Gastrocnemius medialis (tissue), 4 donors: ENCODE data around the gene DDX10. TPM values are rescaled to one million over a fixed set of nuclear protein-coding genes. Genes with fewer than 3 reads are reported as not detected.
A peak's percentile ranks its signal among the peaks of the same experiment; 100 is the strongest.
"Not testable (repeated sequence)": the region's sequence is repeated elsewhere in the genome, so short reads cannot be mapped to it uniquely, and the experiment has no call there.

Experiments used
- ATAC-seq, 2 donors: fragments of 150-250 bp; one replicate each; pipeline ENCODE4 v1.9.1; 2016
- DNase-seq, 2 donors: peaks; one replicate each; pipeline ENCODE4 v3.0.0-alpha.2; 2019
- H3K27ac ChIP-seq, 4 donors: fragments of 200-600 bp; sonication (generic); 1 replicate in 1 of 4; 2 replicates in 3 of 4; pipeline ENCODE4 v1.5.1; 2016 to 2018; ENCODE audit warnings: mild to moderate bottlenecking in 2 of 4, moderate library complexity in 1 of 4
- H3K27me3 ChIP-seq, 3 donors: fragments of 200-600 bp; sonication (generic) in 2 of 3; 1 replicate in 1 of 3; 2 replicates in 2 of 3; pipeline versions ENCODE4 v1.5.1 to v1.6.0; 2016 to 2019; ENCODE audit warnings: mild to moderate bottlenecking in 1 of 3, moderate library complexity in 1 of 3
- H3K36me3 ChIP-seq, 2 donors: fragments of 200-600 bp; sonication (generic) in 1 of 2; one replicate each; pipeline ENCODE4 v1.5.1; 2017 to 2018
- H3K4me1 ChIP-seq, 2 donors: fragments of 200-600 bp; sonication (generic) in 1 of 2; one replicate each; pipeline ENCODE4 v1.5.1; 2016 to 2017; ENCODE audit warnings: mild to moderate bottlenecking in 2 of 2
- H3K4me3 ChIP-seq, 4 donors: fragments of 200-600 bp; sonication (generic) in 3 of 4; 1 replicate in 1 of 4; 2 replicates in 3 of 4; pipeline ENCODE4 v1.5.1; 2016 to 2019; ENCODE audit warnings: mild to moderate bottlenecking in 2 of 4
- H3K9me3 ChIP-seq, 3 donors: fragments of 200-600 bp; sonication (generic) in 2 of 3; 1 replicate in 1 of 3; 2 replicates in 2 of 3; pipeline ENCODE4 v1.5.1; 2016 to 2019
- POLR2A ChIP-seq, 2 donors: fragments of 450-650 bp; IDR thresholded peaks; one replicate each; pipeline ENCODE4 v1.6.1; 2017; ENCODE audit warnings: antibody characterized with exemption in 2 of 2, mild to moderate bottlenecking in 2 of 2, moderate library complexity in 2 of 2
- in situ Hi-C, 4 donors: fragments of 200-750 bp; cut with MboI; loops; one replicate each; pipeline versions ENCODE4 v1.15.0 to v1.8.0; 2017; ENCODE audit warnings: low sequenced_read_pairs in 4 of 4
- intact Hi-C: fragments of 100-400 bp; cut with DNase I; formaldehyde crosslinking; loops from one replicate; pipeline ENCODE4 v1.15.1; 2023; ENCODE audit warnings: low total_unique reads
- total RNA-seq, 4 donors: library from RNA; depleted of rRNA; stranded (reverse); fragments of >200 nt; gene quantifications; one replicate each; pipeline versions ENCODE4 v1.1.0 to v1.2.3, GENCODE V29; 2016
- TF ChIP-seq, protein P1 (sequence below), 5 experiments: fragments of 450-650 bp in 3 of 5; fragments of 200-600 bp in 2 of 5; sonication (generic) in 2 of 5; IDR thresholded peaks in 4 of 5; conservative IDR thresholded peaks in 1 of 5; 1 replicate in 4 of 5; 2 replicates in 1 of 5; pipeline ENCODE4 v1.5.1; 2016 to 2019; ENCODE audit warnings: antibody characterized with exemption in 5 of 5, mild to moderate bottlenecking in 3 of 5, moderate library complexity in 3 of 5

DDX10 gene
- total RNA-seq, 4 donors from 2014 or later, result 5.0 to 15.0 (median 10.5) TPM

DNA sequence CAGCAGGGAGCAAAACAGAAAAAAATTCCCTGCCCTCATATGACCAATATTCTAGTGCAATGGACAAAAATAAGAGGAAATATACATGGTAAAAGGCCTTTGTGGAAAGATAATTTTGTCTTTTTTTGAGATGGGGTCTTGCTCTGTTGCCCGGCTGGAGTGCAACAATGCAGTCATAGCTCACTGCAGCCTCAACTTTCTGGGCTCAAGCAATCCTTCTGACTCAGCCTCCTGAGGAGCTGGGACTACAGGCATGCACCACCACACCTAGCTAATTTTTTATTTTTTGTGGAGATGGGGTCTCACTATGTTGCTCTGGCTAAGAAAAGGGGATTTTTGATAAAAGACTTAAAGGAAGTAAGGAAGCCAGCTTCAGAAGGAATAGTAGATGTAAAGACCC, 25.7 kb upstream of the DDX10 start:
- no peaks in the 10 kb centered on the region for H3K9me3 ChIP-seq
- H3K4me1 ChIP-seq, result no peaks in the 10 kb centered on the region
- TF ChIP-seq POLR2A (IDR thresholded peaks at IDR 0.05), result no peak
- TF ChIP-seq, protein P1, sequence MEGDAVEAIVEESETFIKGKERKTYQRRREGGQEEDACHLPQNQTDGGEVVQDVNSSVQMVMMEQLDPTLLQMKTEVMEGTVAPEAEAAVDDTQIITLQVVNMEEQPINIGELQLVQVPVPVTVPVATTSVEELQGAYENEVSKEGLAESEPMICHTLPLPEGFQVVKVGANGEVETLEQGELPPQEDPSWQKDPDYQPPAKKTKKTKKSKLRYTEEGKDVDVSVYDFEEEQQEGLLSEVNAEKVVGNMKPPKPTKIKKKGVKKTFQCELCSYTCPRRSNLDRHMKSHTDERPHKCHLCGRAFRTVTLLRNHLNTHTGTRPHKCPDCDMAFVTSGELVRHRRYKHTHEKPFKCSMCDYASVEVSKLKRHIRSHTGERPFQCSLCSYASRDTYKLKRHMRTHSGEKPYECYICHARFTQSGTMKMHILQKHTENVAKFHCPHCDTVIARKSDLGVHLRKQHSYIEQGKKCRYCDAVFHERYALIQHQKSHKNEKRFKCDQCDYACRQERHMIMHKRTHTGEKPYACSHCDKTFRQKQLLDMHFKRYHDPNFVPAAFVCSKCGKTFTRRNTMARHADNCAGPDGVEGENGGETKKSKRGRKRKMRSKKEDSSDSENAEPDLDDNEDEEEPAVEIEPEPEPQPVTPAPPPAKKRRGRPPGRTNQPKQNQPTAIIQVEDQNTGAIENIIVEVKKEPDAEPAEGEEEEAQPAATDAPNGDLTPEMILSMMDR (IDR thresholded peaks at IDR 0.05 in 4 of 5, conservative IDR thresholded peaks at IDR 0.05 in 1 of 5), result no peak
- DNase-seq (no peak), ATAC-seq (no peak)
- H3K27me3 ChIP-seq, result no peaks in the 10 kb centered on the region
- intact Hi-C loops, result no loop called here
- H3K36me3 ChIP-seq, result no peaks in the 10 kb centered on the region
- no peak overlapping the region for H3K4me3 ChIP-seq
- H3K27ac ChIP-seq, result no peak overlapping the region
- in situ Hi-C loops, result no loop called here

DNA sequence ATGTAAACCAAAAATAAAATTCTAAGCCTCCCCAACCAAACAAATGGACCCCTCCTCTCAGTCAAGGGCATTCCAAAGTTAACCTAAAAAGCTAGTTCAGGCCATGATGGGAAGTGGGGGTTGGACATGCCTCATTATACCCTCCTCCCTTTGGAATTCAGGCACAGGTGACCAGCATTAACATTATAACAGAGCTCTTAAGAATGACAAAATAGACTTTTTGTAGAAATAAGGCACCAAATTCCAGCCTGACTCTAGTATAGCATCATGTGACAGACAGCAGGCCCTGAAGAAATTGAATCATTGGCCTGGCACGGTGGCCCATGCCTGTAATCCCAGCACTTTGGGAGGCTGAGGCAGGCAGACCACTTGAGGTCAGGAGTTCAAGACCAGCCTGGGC, 23.1 kb upstream of the DDX10 start:
- DNase-seq, H3K27ac ChIP-seq, ATAC-seq, H3K27me3 ChIP-seq, H3K4me1 ChIP-seq, H3K9me3 ChIP-seq, H3K36me3 ChIP-seq, H3K4me3 ChIP-seq, in situ Hi-C loops, intact Hi-C loops: not testable (repeated sequence)

DNA sequence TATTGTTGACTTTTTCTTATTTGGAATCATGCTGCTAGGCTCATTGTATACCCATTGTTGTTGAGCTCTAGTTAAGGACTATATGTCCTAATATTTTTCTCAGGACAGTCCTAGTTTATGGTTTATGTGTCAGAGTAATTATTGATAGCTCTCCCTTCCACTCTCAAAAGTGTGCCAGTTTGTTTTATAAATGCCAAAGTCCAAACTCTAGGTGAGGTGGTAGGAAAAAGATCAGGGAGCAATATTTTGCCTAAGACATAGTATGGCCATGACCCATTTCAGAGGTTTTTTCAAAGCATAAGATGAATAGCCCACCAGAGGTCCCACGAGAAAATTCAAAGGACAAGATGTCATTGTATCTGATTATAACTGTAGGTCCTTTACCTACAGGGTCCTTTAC, 20.9 kb upstream of the DDX10 start:
- no peak for ATAC-seq
- H3K4me1 ChIP-seq, result peaks cover 0 to 6% of the 10 kb centered on the region in 2 donors
- H3K27me3 ChIP-seq, result no peaks in the 10 kb centered on the region
- H3K4me3 ChIP-seq, result no peak overlapping the region
- in situ Hi-C loops, result no loop called here
- H3K9me3 ChIP-seq, result no peaks in the 10 kb centered on the region
- no peak for DNase-seq
- no peaks in the 10 kb centered on the region for H3K36me3 ChIP-seq
- H3K27ac ChIP-seq, result no peak overlapping the region
- no peak for TF ChIP-seq POLR2A (IDR thresholded peaks at IDR 0.05)
- TF ChIP-seq, protein P1 (IDR thresholded peaks at IDR 0.05 in 4 of 5, conservative IDR thresholded peaks at IDR 0.05 in 1 of 5), result no peak
- intact Hi-C loops, result no loop called here

DNA sequence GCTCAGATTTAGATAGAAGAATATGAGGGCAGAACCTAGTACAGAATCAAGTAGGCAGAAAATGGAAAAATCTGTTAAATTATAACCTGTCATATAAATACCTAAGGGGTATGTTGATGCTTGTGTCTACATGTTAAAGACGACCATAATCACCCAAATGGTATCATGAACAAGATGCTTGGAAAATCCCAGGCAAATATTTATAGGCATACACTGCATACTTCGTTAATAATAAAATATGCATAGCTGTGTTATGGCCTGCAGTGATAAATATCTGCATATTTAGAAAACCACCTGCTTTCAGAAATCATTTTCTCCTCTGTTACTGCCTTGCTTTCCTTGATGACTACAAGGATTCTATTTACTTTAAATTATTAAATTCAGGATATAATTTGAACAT, 18.9 kb upstream of the DDX10 start:
- DNase-seq (no peak), ATAC-seq (no peak)
- H3K27me3 ChIP-seq, result no peaks in the 10 kb centered on the region
- no peak overlapping the region for H3K4me3 ChIP-seq
- H3K4me1 ChIP-seq, result peaks cover 0 to 6% of the 10 kb centered on the region in 2 donors
- TF ChIP-seq, protein P1 (IDR thresholded peaks at IDR 0.05 in 4 of 5, conservative IDR thresholded peaks at IDR 0.05 in 1 of 5), result no peak
- TF ChIP-seq POLR2A (IDR thresholded peaks at IDR 0.05), result no peak
- no peaks in the 10 kb centered on the region for H3K36me3 ChIP-seq
- intact Hi-C loops, result loop anchor here (5.0 kb wide), 1 partner anchor 149 kb away; the partner anchor contains the start of gene POGLUT3
- in situ Hi-C loops, result no loop called here
- H3K9me3 ChIP-seq, result no peaks in the 10 kb centered on the region
- H3K27ac ChIP-seq, result no peak overlapping the region

DNA sequence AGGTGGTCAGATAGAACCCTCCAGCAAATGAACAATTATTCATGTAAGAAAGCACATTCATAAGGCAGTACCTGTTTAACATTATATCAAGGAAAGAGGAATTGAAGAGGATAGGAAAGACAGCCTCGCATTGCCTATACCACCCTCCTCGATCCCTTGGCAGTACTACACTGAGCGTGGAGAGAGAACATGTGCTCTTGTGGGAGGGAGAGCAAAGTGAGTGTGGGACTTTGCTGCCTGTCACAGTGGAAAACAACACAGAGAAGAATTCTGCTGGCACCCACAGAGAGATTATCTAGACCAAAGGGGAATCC, 17.5 kb upstream of the DDX10 start:
- intact Hi-C loops (loop anchor here (5.0 kb wide), 1 partner anchor 150 kb away; the partner anchor contains the start of gene POGLUT3), in situ Hi-C loops (no loop called here)
- TF ChIP-seq, protein P1 (IDR thresholded peaks at IDR 0.05 in 4 of 5, conservative IDR thresholded peaks at IDR 0.05 in 1 of 5), result no peak
- no peak for TF ChIP-seq POLR2A (IDR thresholded peaks at IDR 0.05)
- no peaks in the 10 kb centered on the region for H3K9me3 ChIP-seq
- DNase-seq, result no peak
- no peaks in the 10 kb centered on the region for H3K36me3 ChIP-seq
- no peak for ATAC-seq
- H3K4me1 ChIP-seq, result peaks cover 0 to 6% of the 10 kb centered on the region in 2 donors
- peak overlapping the region; percentile 13 to 67 (median 42) for H3K27ac ChIP-seq
- H3K4me3 ChIP-seq, result no peak overlapping the region
- no peaks in the 10 kb centered on the region for H3K27me3 ChIP-seq
